Testis (tissue), 3 donors: ENCODE measurements around the gene TENM4. TPM values are rescaled to one million over a fixed set of nuclear protein-coding genes. Genes with fewer than 3 reads are reported as not detected.

Experiments
- DNase-seq: peaks from one replicate; pipeline ENCODE4 v3.0.0-alpha.2; 2019
- H3K27ac ChIP-seq, 2 donors: fragments of 200-600 bp; sonication (generic); one replicate each; pipeline ENCODE4 v1.5.1; 2019
- H3K27me3 ChIP-seq: fragments of 200-600 bp; sonication (generic); one replicate; pipeline ENCODE4 v1.5.1; 2019
- H3K36me3 ChIP-seq: fragments of 200-600 bp; sonication (generic); one replicate; pipeline ENCODE4 v1.5.1; 2017; ENCODE audit warnings: low read depth; ENCODE audit errors: missing control alignments
- H3K4me1 ChIP-seq: fragments of 200-600 bp; sonication (generic); one replicate; pipeline ENCODE4 v1.5.1; 2019
- H3K4me3 ChIP-seq, 2 donors: fragments of 200-600 bp; sonication (generic); one replicate each; pipeline ENCODE4 v1.5.1; 2017 to 2019
- H3K9me3 ChIP-seq: fragments of 200-600 bp; sonication (generic); one replicate; pipeline ENCODE4 v1.5.1; 2017
- CTCF ChIP-seq, 3 experiments: fragments of 450-650 bp in 2 of 3; fragments of 200-600 bp in 1 of 3; sonication (generic) in 1 of 3; IDR thresholded peaks; one replicate each; pipeline ENCODE4 v1.5.1; 2016 to 2019; ENCODE audit warnings: antibody characterized with exemption in 3 of 3, mild to moderate bottlenecking in 2 of 3, moderate library complexity in 1 of 3
- POLR2A ChIP-seq: fragments of 450-650 bp; IDR thresholded peaks from one replicate; pipeline ENCODE4 v1.6.1; 2017; ENCODE audit warnings: antibody characterized with exemption, mild to moderate bottlenecking, moderate library complexity
- WGBS, 2 donors: methylation state at CpG; one replicate each; pipeline ENCODE4 v1.1.5; 2018; 5-methylcytosine and 5-hydroxymethylcytosine counted together
- intact Hi-C: fragments of 100-400 bp; cut with DNase I; formaldehyde crosslinking; loops from one replicate; pipeline ENCODE4 v1.15.1; 2023; ENCODE audit warnings: low total_unique reads
- polyA plus RNA-seq: library from polyadenylated mRNA; stranded (reverse); fragments of 350-450 nt; fragmentation: Illumina TruSeq; extraction: RNeasy Lipid Tissue Mini Kit (QIAGEN cat#74804); gene quantifications from one replicate; pipeline ENCODE4 v1.2.3, GENCODE V29; 2014; ENCODE audit warnings: low read depth, low replicate concordance; ENCODE audit not compliant: insufficient read depth
- total RNA-seq, 2 donors: library from RNA; depleted of rRNA; stranded (reverse); fragments of >200 nt; gene quantifications; one replicate each; pipeline ENCODE4 v1.2.3, GENCODE V29; 2016

TENM4 gene
- total and polyA plus RNA-seq, 3 donors from 2014 or later = 10.6 to 17.9 (median 11.4) TPM

- no peak overlapping the region for H3K4me3 ChIP-seq
- H3K27me3 ChIP-seq = no peaks in the 10 kb centered on the region
- H3K4me1 ChIP-seq = no peaks in the 10 kb centered on the region
- H3K9me3 ChIP-seq = no peaks in the 10 kb centered on the region
- no peaks in the 10 kb centered on the region for H3K36me3 ChIP-seq
- WGBS, 2 donors = 33 to 56% methylated on average over 3 of the region's 3 CpGs
- no peak for TF ChIP-seq POLR2A
- TF ChIP-seq CTCF (IDR thresholded peaks at IDR 0.05) = no peak
- no peak for DNase-seq
- intact Hi-C loops = no loop called here
- H3K27ac ChIP-seq = no peak overlapping the region
Observed at GRCh38 chr11:79018371-79018849, 422.4 kb downstream of the TENM4 start.

DNA sequence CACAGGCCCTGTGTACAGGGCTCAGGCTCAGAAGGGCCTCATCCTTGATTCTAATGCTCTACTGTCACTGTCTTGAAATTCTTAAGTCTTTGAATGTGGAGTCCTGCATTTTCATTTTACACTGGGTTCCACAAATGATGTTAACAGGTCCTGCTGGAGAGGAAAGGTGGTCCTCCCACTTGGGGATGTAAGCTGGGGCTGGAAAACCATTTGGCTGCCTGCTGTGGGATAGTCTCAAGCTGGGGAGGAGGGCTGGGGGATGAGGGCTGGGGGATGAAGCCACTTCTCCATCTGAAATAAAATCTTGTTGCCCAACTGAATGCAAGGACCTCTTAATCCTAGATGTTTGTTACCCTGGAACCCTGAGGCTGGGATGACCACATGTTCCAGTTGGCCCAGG, 423.0 kb downstream of the TENM4 start:
- TF ChIP-seq CTCF (IDR thresholded peaks at IDR 0.05) (no peak), POLR2A (no peak)
- Histone ChIP-seq H3K27ac (no peak overlapping the region), H3K9me3 (no peaks in the 10 kb centered on the region), H3K4me3 (no peak overlapping the region), H3K36me3 (no peaks in the 10 kb centered on the region), H3K27me3 (no peaks in the 10 kb centered on the region), H3K4me1 (no peaks in the 10 kb centered on the region)
- DNase-seq = no peak
- intact Hi-C loops = no loop called here

GRCh38 chr11:79013509-79013908, 427.3 kb downstream of the TENM4 start:
- intact Hi-C loops = no loop called here
- Histone ChIP-seq H3K36me3 (no peaks in the 10 kb centered on the region), H3K9me3 (no peaks in the 10 kb centered on the region), H3K27ac (no peak overlapping the region), H3K4me1 (no peaks in the 10 kb centered on the region), H3K27me3 (no peaks in the 10 kb centered on the region), H3K4me3 (no peak overlapping the region)
- WGBS, 2 donors = 90 to 92% methylated on average over 3 of the region's 3 CpGs
- no peak for TF ChIP-seq CTCF (IDR thresholded peaks at IDR 0.05)
- TF ChIP-seq POLR2A = no peak
- DNase-seq = no peak

- WGBS, 2 donors = 92 to 100% methylated on average over 3 of the region's 3 CpGs
- TF ChIP-seq CTCF (IDR thresholded peaks at IDR 0.05) (no peak), POLR2A (no peak)
- no peaks in the 10 kb centered on the region for H3K9me3 ChIP-seq
- no peaks in the 10 kb centered on the region for H3K36me3 ChIP-seq
- H3K27ac ChIP-seq = no peak overlapping the region
- no peak overlapping the region for H3K4me3 ChIP-seq
- H3K4me1 ChIP-seq = no peaks in the 10 kb centered on the region
- H3K27me3 ChIP-seq = no peaks in the 10 kb centered on the region
- intact Hi-C loops = no loop called here
- DNase-seq = no peak
Observed at GRCh38 chr11:79011357-79011756, 429.5 kb downstream of the TENM4 start.

DNA sequence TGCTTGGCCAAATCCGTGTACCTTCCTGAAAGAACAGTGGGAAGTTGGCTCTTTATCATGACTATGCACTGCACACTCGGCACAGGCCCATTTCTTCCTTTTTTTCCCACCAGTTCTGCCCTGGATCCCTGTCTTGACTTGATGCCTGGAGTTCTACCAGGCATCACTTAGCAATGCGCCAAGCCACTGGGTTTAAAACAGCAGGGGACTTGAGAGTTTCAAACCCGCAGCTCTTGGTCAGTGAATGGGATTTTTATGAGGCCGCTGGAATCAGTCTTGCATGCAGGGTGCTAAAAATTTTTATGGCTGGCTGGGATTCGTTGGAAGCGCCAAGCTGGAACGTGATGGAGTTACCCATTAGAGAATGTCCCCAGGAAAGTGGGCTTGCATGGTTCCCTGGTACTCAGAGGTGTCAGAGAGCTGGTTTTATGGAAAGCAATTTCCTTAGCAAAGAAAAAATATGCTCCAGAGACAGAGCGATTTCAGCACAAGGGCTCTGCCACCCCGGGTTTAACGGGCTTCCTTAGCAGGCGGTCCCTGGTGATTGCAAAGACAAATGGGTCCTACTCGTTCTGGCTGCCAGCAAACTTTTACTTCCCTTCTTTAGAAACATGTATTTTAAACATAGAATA, 432.9 kb downstream of the TENM4 start:
- intact Hi-C loops = no loop called here
- Histone ChIP-seq H3K4me1 (no peaks in the 10 kb centered on the region), H3K27ac (no peak overlapping the region), H3K27me3 (no peaks in the 10 kb centered on the region), H3K4me3 (no peak overlapping the region), H3K36me3 (no peaks in the 10 kb centered on the region), H3K9me3 (no peaks in the 10 kb centered on the region)
- no peak for TF ChIP-seq CTCF (IDR thresholded peaks at IDR 0.05)
- no peak for TF ChIP-seq POLR2A
- no peak for DNase-seq
- WGBS, 2 donors = 68 to 72% methylated on average over 13 of the region's 13 CpGs
